Liver (tissue), 9 donors: Measurements from ENCODE around the gene DHRS1. TPM values are rescaled to one million over a fixed set of nuclear protein-coding genes. Genes with fewer than 3 reads are reported as not detected.

Experiments
- DNase-seq: peaks from one replicate; pipeline ENCODE4 v3.0.0-alpha.2; 2017; ENCODE audit warnings: low spot score
- H3K27ac ChIP-seq, 2 donors: one replicate each; pipeline ENCODE4 v1.7.0; 2013; ENCODE audit warnings: inconsistent platforms in 2 of 2, low read length in 2 of 2, control low read depth in 1 of 2, low read depth in 1 of 2, mild to moderate bottlenecking in 1 of 2
- H3K27me3 ChIP-seq, 4 donors: one replicate each; pipeline versions ENCODE4 v1.6.1 to v1.7.0; 2013; ENCODE audit warnings: low read length in 3 of 4, inconsistent platforms in 1 of 4, mild to moderate bottlenecking in 1 of 4, moderate library complexity in 1 of 4; ENCODE audit not compliant: control insufficient read depth in 4 of 4, insufficient read depth in 4 of 4
- H3K36me3 ChIP-seq, 4 donors: one replicate each; pipeline versions ENCODE4 v1.6.1 to v1.7.0; 2013; ENCODE audit warnings: low read length in 3 of 4, mild to moderate bottlenecking in 3 of 4, low read depth in 1 of 4, moderate library complexity in 1 of 4; ENCODE audit not compliant: control insufficient read depth in 4 of 4, insufficient read depth in 3 of 4
- H3K4me1 ChIP-seq, 4 donors: one replicate each; pipeline versions ENCODE4 v1.6.1 to v1.7.0; 2013; ENCODE audit warnings: low read length in 3 of 4, mild to moderate bottlenecking in 3 of 4, moderate library complexity in 1 of 4; ENCODE audit not compliant: control insufficient read depth in 4 of 4, insufficient read depth in 4 of 4
- H3K4me3 ChIP-seq, 3 donors: one replicate each; pipeline versions ENCODE4 v1.6.1 to v1.7.0; 2013; ENCODE audit warnings: low read length in 3 of 3, control low read depth in 1 of 3, low read depth in 1 of 3, mild to moderate bottlenecking in 1 of 3
- H3K9ac ChIP-seq, 2 donors: one replicate each; pipeline ENCODE4 v1.7.0; 2013; ENCODE audit warnings: low read length in 2 of 2, mild to moderate bottlenecking in 2 of 2, moderate library complexity in 2 of 2, control low read depth in 1 of 2, low read depth in 1 of 2
- H3K9me3 ChIP-seq, 4 donors: one replicate each; pipeline versions ENCODE4 v1.6.1 to v1.7.0; 2013; ENCODE audit warnings: low read length in 3 of 4; ENCODE audit not compliant: control insufficient read depth in 4 of 4
- ATF3 ChIP-seq: IDR thresholded peaks from 2 replicates; pipeline ENCODE4 v1.6.1; 2016; ENCODE audit warnings: antibody characterized with exemption
- CTCF ChIP-seq: fragments of 150-350 bp; IDR thresholded peaks from 2 replicates; pipeline ENCODE4 v1.5.1; 2017; ENCODE audit warnings: improper control_type of control experiment, low read depth, low read length; ENCODE audit not compliant: missing input control
- EGR1 ChIP-seq, 2 donors: IDR thresholded peaks; 2 replicates each; pipeline ENCODE4 v1.6.1; 2016 to 2018; ENCODE audit warnings: antibody characterized with exemption in 2 of 2, low read depth in 2 of 2
- FOXA1 ChIP-seq: IDR thresholded peaks from 2 replicates; pipeline ENCODE4 v1.6.1; 2016; ENCODE audit warnings: antibody characterized with exemption
- GABPA ChIP-seq, 2 donors: IDR thresholded peaks in 1 of 2; conservative IDR thresholded peaks in 1 of 2; 2 replicates each; pipeline ENCODE4 v1.6.1; 2016; ENCODE audit warnings: antibody characterized with exemption in 2 of 2, mild to moderate bottlenecking in 1 of 2, moderate library complexity in 1 of 2
- HNF4A ChIP-seq, 2 donors: conservative IDR thresholded peaks; 2 replicates each; pipeline ENCODE4 v1.6.1; 2016; ENCODE audit warnings: antibody characterized with exemption in 2 of 2, mild to moderate bottlenecking in 2 of 2
- HNF4G ChIP-seq: IDR thresholded peaks from 2 replicates; pipeline ENCODE4 v1.6.1; 2016; ENCODE audit warnings: antibody characterized with exemption
- JUND ChIP-seq, 2 donors: IDR thresholded peaks; 2 replicates each; pipeline ENCODE4 v1.6.1; 2016; ENCODE audit warnings: antibody characterized with exemption in 2 of 2
- NR2F2 ChIP-seq: IDR thresholded peaks from 2 replicates; pipeline ENCODE4 v1.6.1; 2016; ENCODE audit warnings: antibody characterized with exemption
- RAD21 ChIP-seq, 2 donors: IDR thresholded peaks; 2 replicates each; pipeline ENCODE4 v1.6.1; 2016; ENCODE audit warnings: antibody characterized with exemption in 2 of 2, mild to moderate bottlenecking in 2 of 2
- REST ChIP-seq: IDR thresholded peaks from 2 replicates; pipeline ENCODE4 v1.6.1; 2016; ENCODE audit warnings: antibody characterized with exemption, mild to moderate bottlenecking
- RXRA ChIP-seq, 2 donors: IDR thresholded peaks; 2 replicates each; pipeline ENCODE4 v1.6.1; 2017 to 2018; ENCODE audit warnings: antibody characterized with exemption in 2 of 2, mild to moderate bottlenecking in 1 of 2
- SP1 ChIP-seq: IDR thresholded peaks from 2 replicates; pipeline ENCODE4 v1.6.1; 2018; ENCODE audit warnings: antibody characterized with exemption, mild to moderate bottlenecking
- TAF1 ChIP-seq: conservative IDR thresholded peaks from 2 replicates; pipeline ENCODE4 v1.6.1; 2016; ENCODE audit warnings: antibody characterized with exemption, mild to moderate bottlenecking
- ZBTB33 ChIP-seq: IDR thresholded peaks from 2 replicates; pipeline ENCODE4 v1.6.1; 2016; ENCODE audit warnings: antibody characterized with exemption
- WGBS: extraction: QIAGEN DNeasy Blood & Tissue Kit; methylation state at CpG from one replicate; pipeline ENCODE4 v1.1.7; 2013; 5-methylcytosine and 5-hydroxymethylcytosine counted together
- polyA plus RNA-seq, 2 donors: library from polyadenylated mRNA; stranded (reverse) in 1 of 2; unstranded in 1 of 2; fragments of 200-250 nt in 1 of 2; fragments of >200 nt in 1 of 2; fragmentation: Nextera tagmentation in 1 of 2; extraction: Ambion mirVana in 1 of 2; gene quantifications; one replicate each; pipeline versions ENCODE4 v1.2.1 to v1.2.3, GENCODE V29; 2013 to 2015
- total RNA-seq, 2 donors: library from RNA; depleted of rRNA; stranded (reverse); fragments of >200 nt; gene quantifications; one replicate each; pipeline ENCODE4 v1.2.3, GENCODE V29; 2014
- donor health status: healthy.
- donor health status: healthy.
- donor health status: healthy.
- donor health status: healthy.
- donor health status: healthy.

The DHRS1 gene
- total and polyA plus RNA-seq, 4 donors = 30.3 to 84.9 (median 50.2) TPM

GRCh38 chr14:24337824-24338175, 38.2 kb upstream of the DHRS1 start:
- no peak for DNase-seq
- WGBS = 97% methylated on average over 8 of the region's 8 CpGs
- H3K4me1 ChIP-seq = peaks cover 4 to 35% (median 15%) of the 10 kb centered on the region in 4 donors

GRCh38 chr14:24337144-24337823, 37.7 kb upstream of the DHRS1 start:
- H3K27me3 ChIP-seq = no peaks in the 10 kb centered on the region
- peaks cover 9 to 40% (median 21%) of the 10 kb centered on the region in 4 donors for H3K4me1 ChIP-seq
- 85% methylated on average over 7 of the region's 7 CpGs for WGBS
- H3K9ac ChIP-seq = no peak overlapping the region
- DNase-seq = no peak
- H3K36me3 ChIP-seq = no peaks in the 10 kb centered on the region
- no peak overlapping the region for H3K27ac ChIP-seq
- no peak for TF ChIP-seq ZBTB33
- TF ChIP-seq NR2F2 = no peak
- TF ChIP-seq HNF4A (conservative IDR thresholded peaks at IDR 0.05) = no peak
- TF ChIP-seq REST = no peak
- no peak for TF ChIP-seq SP1
- TF ChIP-seq ATF3 = no peak
- TF ChIP-seq RAD21 (IDR thresholded peaks at IDR 0.05) = no peak
- no peak for TF ChIP-seq JUND (IDR thresholded peaks at IDR 0.05)
- TF ChIP-seq TAF1 = no peak
- TF ChIP-seq RXRA (IDR thresholded peaks at IDR 0.05) = no peak
- no peak for TF ChIP-seq GABPA (IDR thresholded peaks at IDR 0.05 in 1 of 2, conservative IDR thresholded peaks at IDR 0.05 in 1 of 2)
- TF ChIP-seq EGR1 (IDR thresholded peaks at IDR 0.05; ENCODE audit: low read depth in 2 of 2) = no peak
- TF ChIP-seq CTCF = no peak
- TF ChIP-seq HNF4G = no peak
- TF ChIP-seq FOXA1 = no peak
- no peak overlapping the region for H3K4me3 ChIP-seq
- H3K9me3 ChIP-seq = no peaks in the 10 kb centered on the region

More at GRCh38 chr14:24337824-24338175, 38.2 kb upstream of the DHRS1 start:
- H3K9ac ChIP-seq = no peak overlapping the region
- TF ChIP-seq NR2F2 (no peak), TAF1 (no peak)
- H3K36me3 ChIP-seq = no peaks in the 10 kb centered on the region
- no peaks in the 10 kb centered on the region for H3K27me3 ChIP-seq
- no peak overlapping the region for H3K4me3 ChIP-seq
- no peak overlapping the region for H3K27ac ChIP-seq
- no peaks in the 10 kb centered on the region for H3K9me3 ChIP-seq
